ENCODE data around the gene STK40. TPM values are rescaled to one million over a fixed set of nuclear protein-coding genes. Genes with fewer than 3 reads are reported as not detected.
A peak's percentile ranks its signal among the peaks of the same experiment; 100 is the strongest.

STK40 gene
- polyA plus RNA-seq, 3 donors: 40.2 to 65.9 (median 55.8) TPM

GRCh38 chr1:36339215-36339614 lies 46.5 kb downstream of the STK40 start:
- Mint-ChIP-seq H3K9me3 (peaks cover 0 to 2% (median 0%) of the 10 kb centered on the region in 7 donors), H3K36me3 (peaks cover 34 to 45% of the 10 kb centered on the region in 2 donors), H3K4me1 (peaks cover 20% of the 10 kb centered on the region), H3K27me3 (ENCODE audit: low read depth in 3 of 3) (peaks cover 0 to 1% (median 0%) of the 10 kb centered on the region in 3 donors), H3K27ac (peak overlapping the region in 2 of 7 donors; percentile 30 to 69), H3K4me3 (no peak overlapping the region)
- Histone ChIP-seq H3K4me1 (ENCODE audit: control insufficient read depth in 1 of 2, insufficient read depth in 2 of 2, low read length in 2 of 2) (peaks cover 13 to 16% of the 10 kb centered on the region in 2 donors), H3K27ac (ENCODE audit: low read depth in 1 of 2, low read length in 2 of 2) (no peak overlapping the region), H3K9ac (ENCODE audit: insufficient read depth, low read length, poor library complexity, severe bottlenecking) (no peak overlapping the region), H3K79me2 (ENCODE audit: insufficient read depth, low read length) (no peaks in the 10 kb centered on the region), H3K27me3 (ENCODE audit: control insufficient read depth in 2 of 2, insufficient read depth in 2 of 2, low read length in 2 of 2) (no peaks in the 10 kb centered on the region), H3K4me2 (replicated peaks; ENCODE audit: extremely low read depth, low read length, poor library complexity, severe bottlenecking) (no peak overlapping the region), H4K20me1 (ENCODE audit: insufficient read depth, low read length) (peaks cover 54% of the 10 kb centered on the region), H2AFZ (ENCODE audit: insufficient read depth, low read depth, low read length, poor library complexity, severe bottlenecking) (no peak overlapping the region), H3K4me3 (replicated peaks in 1 of 3; ENCODE audit: low read depth in 2 of 3, low read length in 3 of 3) (no peak overlapping the region), H3K9me3 (replicated peaks in 1 of 2; ENCODE audit: control insufficient read depth in 1 of 2, insufficient read depth in 1 of 2, low read length in 2 of 2) (no peaks in the 10 kb centered on the region), H3K36me3 (replicated peaks in 1 of 2; ENCODE audit: control insufficient read depth in 1 of 2, insufficient read depth in 2 of 2, low read length in 2 of 2) (peaks cover 36 to 47% of the 10 kb centered on the region in 2 donors)
- intact Hi-C loops (cut with micrococcal nuclease): no loop called here
- 63% methylated on average over 6 of the region's 7 CpGs for WGBS (ENCODE audit: insufficient coverage)
- TF ChIP-seq, protein P1, sequence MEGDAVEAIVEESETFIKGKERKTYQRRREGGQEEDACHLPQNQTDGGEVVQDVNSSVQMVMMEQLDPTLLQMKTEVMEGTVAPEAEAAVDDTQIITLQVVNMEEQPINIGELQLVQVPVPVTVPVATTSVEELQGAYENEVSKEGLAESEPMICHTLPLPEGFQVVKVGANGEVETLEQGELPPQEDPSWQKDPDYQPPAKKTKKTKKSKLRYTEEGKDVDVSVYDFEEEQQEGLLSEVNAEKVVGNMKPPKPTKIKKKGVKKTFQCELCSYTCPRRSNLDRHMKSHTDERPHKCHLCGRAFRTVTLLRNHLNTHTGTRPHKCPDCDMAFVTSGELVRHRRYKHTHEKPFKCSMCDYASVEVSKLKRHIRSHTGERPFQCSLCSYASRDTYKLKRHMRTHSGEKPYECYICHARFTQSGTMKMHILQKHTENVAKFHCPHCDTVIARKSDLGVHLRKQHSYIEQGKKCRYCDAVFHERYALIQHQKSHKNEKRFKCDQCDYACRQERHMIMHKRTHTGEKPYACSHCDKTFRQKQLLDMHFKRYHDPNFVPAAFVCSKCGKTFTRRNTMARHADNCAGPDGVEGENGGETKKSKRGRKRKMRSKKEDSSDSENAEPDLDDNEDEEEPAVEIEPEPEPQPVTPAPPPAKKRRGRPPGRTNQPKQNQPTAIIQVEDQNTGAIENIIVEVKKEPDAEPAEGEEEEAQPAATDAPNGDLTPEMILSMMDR (IDR thresholded peaks at IDR 0.05): no peak
- DNase-seq: no peak

GRCh38 chr1:36337830-36338229 lies 47.9 kb downstream of the STK40 start:
- peaks cover 27 to 34% of the 10 kb centered on the region in 2 donors for H3K36me3 ChIP-seq (replicated peaks in 1 of 2; ENCODE audit: control insufficient read depth in 1 of 2, insufficient read depth in 2 of 2, low read length in 2 of 2)
- no peak overlapping the region for H3K9ac ChIP-seq (ENCODE audit: insufficient read depth, low read length, poor library complexity, severe bottlenecking)
- H3K9me3 ChIP-seq (replicated peaks in 1 of 2; ENCODE audit: control insufficient read depth in 1 of 2, insufficient read depth in 1 of 2, low read length in 2 of 2): no peaks in the 10 kb centered on the region
- WGBS (ENCODE audit: insufficient coverage): 96% methylated on average over 4 of the region's 6 CpGs
- Mint-ChIP-seq H3K27me3 (ENCODE audit: low read depth in 3 of 3) (peaks cover 0 to 1% (median 1%) of the 10 kb centered on the region in 3 donors), H3K4me1 (peaks cover 19% of the 10 kb centered on the region), H3K9me3 (peaks cover 0 to 2% (median 0%) of the 10 kb centered on the region in 7 donors), H3K36me3 (peaks cover 26 to 32% of the 10 kb centered on the region in 2 donors), H3K27ac (no peak overlapping the region), H3K4me3 (no peak overlapping the region)
- TF ChIP-seq, protein P1 (IDR thresholded peaks at IDR 0.05): no peak
- no peak overlapping the region for H3K4me3 ChIP-seq (replicated peaks in 1 of 3; ENCODE audit: low read depth in 2 of 3, low read length in 3 of 3)
- H3K4me1 ChIP-seq (ENCODE audit: control insufficient read depth in 1 of 2, insufficient read depth in 2 of 2, low read length in 2 of 2): peaks cover 13 to 16% of the 10 kb centered on the region in 2 donors
- H3K27ac ChIP-seq (ENCODE audit: low read depth in 1 of 2, low read length in 2 of 2): no peak overlapping the region
- H3K27me3 ChIP-seq (ENCODE audit: control insufficient read depth in 2 of 2, insufficient read depth in 2 of 2, low read length in 2 of 2): no peaks in the 10 kb centered on the region
- H4K20me1 ChIP-seq (ENCODE audit: insufficient read depth, low read length): peaks cover 42% of the 10 kb centered on the region
- no peak overlapping the region for H3K4me2 ChIP-seq (replicated peaks; ENCODE audit: extremely low read depth, low read length, poor library complexity, severe bottlenecking)
- DNase-seq: no peak
- H2AFZ ChIP-seq (ENCODE audit: insufficient read depth, low read depth, low read length, poor library complexity, severe bottlenecking): no peak overlapping the region
- intact Hi-C loops (cut with micrococcal nuclease): no loop called here
- H3K79me2 ChIP-seq (ENCODE audit: insufficient read depth, low read length): no peaks in the 10 kb centered on the region

Data from CD14-positive monocyte (primary cell).